HL-60 (cell line): ENCODE results near the gene NEGR1.

Experiments
- GABPA ChIP-seq: IDR thresholded peaks from 2 replicates; pipeline ENCODE4 v1.6.1; 2012; ENCODE audit warnings: low read depth
- POLR2AphosphoS5 ChIP-seq: IDR thresholded peaks from 2 replicates; pipeline ENCODE4 v1.6.1; 2012; ENCODE audit warnings: low read depth
- TF ChIP-seq, protein P1 (sequence below): IDR thresholded peaks from one replicate; pipeline ENCODE4 v1.5.1; 2011; ENCODE audit warnings: low read length, control low read depth, inconsistent platforms; ENCODE audit not compliant: insufficient read depth
- TF ChIP-seq, protein P2 (sequence below): IDR thresholded peaks from 2 replicates; pipeline ENCODE4 v1.6.1; 2012; ENCODE audit warnings: low read depth; ENCODE audit not compliant: insufficient replicate concordance

DNA sequence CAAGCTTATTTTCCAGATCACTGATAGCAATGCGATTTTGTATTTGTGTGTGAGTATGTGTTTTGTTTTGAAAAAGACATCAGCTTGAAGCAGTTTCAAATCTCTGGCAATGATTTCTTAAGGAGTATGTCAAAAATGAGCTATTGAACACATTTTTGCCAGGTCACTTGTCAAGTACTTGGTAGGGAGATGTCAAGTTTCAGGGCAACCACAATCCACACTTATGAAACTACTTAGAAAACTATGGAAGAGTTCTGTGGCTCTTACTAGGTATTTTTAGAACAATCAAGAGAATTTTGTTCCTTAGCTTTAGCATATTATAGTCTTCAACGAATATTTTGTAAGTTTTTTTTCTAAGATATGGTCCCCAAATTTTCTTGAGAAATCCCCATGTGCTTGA, 882.7 kb downstream of the NEGR1 start:
- TF ChIP-seq, protein P1, sequence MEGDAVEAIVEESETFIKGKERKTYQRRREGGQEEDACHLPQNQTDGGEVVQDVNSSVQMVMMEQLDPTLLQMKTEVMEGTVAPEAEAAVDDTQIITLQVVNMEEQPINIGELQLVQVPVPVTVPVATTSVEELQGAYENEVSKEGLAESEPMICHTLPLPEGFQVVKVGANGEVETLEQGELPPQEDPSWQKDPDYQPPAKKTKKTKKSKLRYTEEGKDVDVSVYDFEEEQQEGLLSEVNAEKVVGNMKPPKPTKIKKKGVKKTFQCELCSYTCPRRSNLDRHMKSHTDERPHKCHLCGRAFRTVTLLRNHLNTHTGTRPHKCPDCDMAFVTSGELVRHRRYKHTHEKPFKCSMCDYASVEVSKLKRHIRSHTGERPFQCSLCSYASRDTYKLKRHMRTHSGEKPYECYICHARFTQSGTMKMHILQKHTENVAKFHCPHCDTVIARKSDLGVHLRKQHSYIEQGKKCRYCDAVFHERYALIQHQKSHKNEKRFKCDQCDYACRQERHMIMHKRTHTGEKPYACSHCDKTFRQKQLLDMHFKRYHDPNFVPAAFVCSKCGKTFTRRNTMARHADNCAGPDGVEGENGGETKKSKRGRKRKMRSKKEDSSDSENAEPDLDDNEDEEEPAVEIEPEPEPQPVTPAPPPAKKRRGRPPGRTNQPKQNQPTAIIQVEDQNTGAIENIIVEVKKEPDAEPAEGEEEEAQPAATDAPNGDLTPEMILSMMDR, result no peak
- TF ChIP-seq POLR2AphosphoS5 (no peak), GABPA (no peak)
- TF ChIP-seq, protein P2, sequence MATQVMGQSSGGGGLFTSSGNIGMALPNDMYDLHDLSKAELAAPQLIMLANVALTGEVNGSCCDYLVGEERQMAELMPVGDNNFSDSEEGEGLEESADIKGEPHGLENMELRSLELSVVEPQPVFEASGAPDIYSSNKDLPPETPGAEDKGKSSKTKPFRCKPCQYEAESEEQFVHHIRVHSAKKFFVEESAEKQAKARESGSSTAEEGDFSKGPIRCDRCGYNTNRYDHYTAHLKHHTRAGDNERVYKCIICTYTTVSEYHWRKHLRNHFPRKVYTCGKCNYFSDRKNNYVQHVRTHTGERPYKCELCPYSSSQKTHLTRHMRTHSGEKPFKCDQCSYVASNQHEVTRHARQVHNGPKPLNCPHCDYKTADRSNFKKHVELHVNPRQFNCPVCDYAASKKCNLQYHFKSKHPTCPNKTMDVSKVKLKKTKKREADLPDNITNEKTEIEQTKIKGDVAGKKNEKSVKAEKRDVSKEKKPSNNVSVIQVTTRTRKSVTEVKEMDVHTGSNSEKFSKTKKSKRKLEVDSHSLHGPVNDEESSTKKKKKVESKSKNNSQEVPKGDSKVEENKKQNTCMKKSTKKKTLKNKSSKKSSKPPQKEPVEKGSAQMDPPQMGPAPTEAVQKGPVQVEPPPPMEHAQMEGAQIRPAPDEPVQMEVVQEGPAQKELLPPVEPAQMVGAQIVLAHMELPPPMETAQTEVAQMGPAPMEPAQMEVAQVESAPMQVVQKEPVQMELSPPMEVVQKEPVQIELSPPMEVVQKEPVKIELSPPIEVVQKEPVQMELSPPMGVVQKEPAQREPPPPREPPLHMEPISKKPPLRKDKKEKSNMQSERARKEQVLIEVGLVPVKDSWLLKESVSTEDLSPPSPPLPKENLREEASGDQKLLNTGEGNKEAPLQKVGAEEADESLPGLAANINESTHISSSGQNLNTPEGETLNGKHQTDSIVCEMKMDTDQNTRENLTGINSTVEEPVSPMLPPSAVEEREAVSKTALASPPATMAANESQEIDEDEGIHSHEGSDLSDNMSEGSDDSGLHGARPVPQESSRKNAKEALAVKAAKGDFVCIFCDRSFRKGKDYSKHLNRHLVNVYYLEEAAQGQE, result no peak
